ENCODE data around the gene FUT9. TPM values are rescaled to one million over a fixed set of nuclear protein-coding genes. Genes with fewer than 3 reads are reported as not detected.

FUT9 gene
- total and polyA plus RNA-seq, 10 of the 15 experiments (the other 5 are each of a cell fraction or from before 2014, with no cell fraction given): not detected

DNA sequence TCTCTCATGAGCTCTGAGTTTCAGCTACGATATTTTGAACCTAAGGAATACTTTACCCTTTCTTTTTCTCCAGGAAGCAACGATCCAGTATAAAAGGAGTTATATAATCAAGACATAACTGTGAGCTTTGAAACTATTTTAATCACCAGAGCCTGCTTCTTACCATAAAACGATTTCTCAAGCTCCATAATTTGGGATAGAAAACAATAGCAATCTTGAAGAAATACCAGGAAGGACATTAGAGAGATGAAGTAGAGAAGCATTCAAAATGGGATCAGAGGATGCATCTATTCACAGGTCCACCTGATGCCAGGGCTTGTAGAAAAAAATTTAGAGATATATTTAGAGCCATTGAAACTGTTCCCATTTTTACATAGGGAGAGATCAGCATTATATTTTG lies 135.9 kb downstream of the FUT9 start (continued):
- TF ChIP-seq IRF3 (IDR thresholded peaks at IDR 0.05): no peak

- H3K27ac ChIP-seq (ENCODE audit: control insufficient read depth, insufficient read depth): no peak overlapping the region
- TF ChIP-seq YBX1 (IDR thresholded peaks at IDR 0.05) (no peak), TARDBP (IDR thresholded peaks at IDR 0.05; ENCODE audit: borderline replicate concordance) (no peak), SIX5 (IDR thresholded peaks at IDR 0.05; ENCODE audit: low read depth, low read length, severe bottlenecking) (no peak), ELK1 (IDR thresholded peaks at IDR 0.05; ENCODE audit: low read depth, low read length) (no peak), HDAC2 (IDR thresholded peaks at IDR 0.05) (no peak), MTA3 (IDR thresholded peaks at IDR 0.05; ENCODE audit: borderline replicate concordance, low read length) (no peak), FOXK2 (IDR thresholded peaks at IDR 0.05) (no peak)
- SMC1A ChIA-PET (ENCODE audit: uncharacterized antibody, unreplicated experiment): interaction anchor here (1.0 kb wide), 1 partner anchor 180 kb away, joined by 3 read pairs; no protein-coding TSS in a partner anchor
- POLR2A ChIA-PET: no interaction called here
- intact Hi-C loops (cut with micrococcal nuclease; ENCODE audit: unreplicated experiment): no loop called here
- H3K27me3 ChIP-seq (replicated peaks in 1 of 2; ENCODE audit: control insufficient read depth in 2 of 2, insufficient read depth in 2 of 2, low read length in 1 of 2): no peaks in the 10 kb centered on the region
- H3K4me1 ChIP-seq (ENCODE audit: control insufficient read depth, insufficient read depth, low read length): no peaks in the 10 kb centered on the region
- DNase-seq (ENCODE audit: low read depth, low spot score) (no peak), FAIRE-seq (no peak), ATAC-seq (no peak)
- H3K9me3 ChIP-seq (replicated peaks; ENCODE audit: control insufficient read depth, insufficient read depth, low read length): no peaks in the 10 kb centered on the region; the same call in 2 of the 3 replicates
- BruUV-seq (replicated peaks): no TSS peak
- no peaks in the 10 kb centered on the region for H3K79me2 ChIP-seq (ENCODE audit: control insufficient read depth, insufficient read depth, low read length)
- in situ Hi-C loops (cut with MboI): no loop called here
- no peak overlapping the region for H2AFZ ChIP-seq (ENCODE audit: control insufficient read depth, low read depth, low read length)
- no peak overlapping the region for H3K9ac ChIP-seq (ENCODE audit: control insufficient read depth, insufficient read depth, low read length)
- WGBS (ENCODE audit: insufficient coverage, insufficient replicate concordance, low lambda C conversion rate, missing lambda C conversion rate): 38% methylated on average over 3 of the region's 3 CpGs
- no peak overlapping the region for H3K4me3 ChIP-seq
- RAD21 ChIA-PET (ENCODE audit: unreplicated experiment): no interaction called here
- H4K20me1 ChIP-seq (ENCODE audit: control insufficient read depth, insufficient read depth): no peaks in the 10 kb centered on the region
- no peak overlapping the region for H3K4me2 ChIP-seq (ENCODE audit: control insufficient read depth, insufficient read depth)
- H3K36me3 ChIP-seq (ENCODE audit: control insufficient read depth in 2 of 2, insufficient read depth in 2 of 2, low read length in 1 of 2): no peaks in the 10 kb centered on the region
- CTCF ChIA-PET: no interaction called here
Observed at GRCh38 chr6:96152114-96152708, 136.4 kb downstream of the FUT9 start.

Measured in GM12878 (cell line).